GM12878 (cell line): ENCODE results near the gene CIB2. TPM values are rescaled to one million over a fixed set of nuclear protein-coding genes. Genes with fewer than 3 reads are reported as not detected.

Experiments used
- ATF2 ChIP-seq: IDR thresholded peaks from 2 replicates; pipeline ENCODE4 v1.6.1; 2012; ENCODE audit warnings: low read length, inconsistent platforms
- ATF7 ChIP-seq: fragments of 450-650 bp; IDR thresholded peaks from 2 replicates; pipeline ENCODE4 v1.6.1; 2016; ENCODE audit warnings: low read depth, mild to moderate bottlenecking
- CBX5 ChIP-seq: sonication (generic); IDR thresholded peaks from 2 replicates; pipeline ENCODE4 v1.6.1; 2016; ENCODE audit warnings: low read depth, moderate library complexity, mild to moderate bottlenecking, inconsistent platforms
- DPF2 ChIP-seq: fragments of 450-650 bp; IDR thresholded peaks from 2 replicates; pipeline ENCODE4 v1.6.1; 2017; ENCODE audit warnings: mild to moderate bottlenecking
- HSF1 ChIP-seq: fragments of 150-350 bp; IDR thresholded peaks from 2 replicates; pipeline ENCODE4 v1.6.1; 2014; ENCODE audit warnings: mild to moderate bottlenecking, low read depth, low read length
- IKZF1 ChIP-seq: fragments of 450-650 bp; conservative IDR thresholded peaks from 2 replicates; pipeline ENCODE4 v1.6.1; 2017; ENCODE audit warnings: antibody characterized with exemption, mild to moderate bottlenecking
- IKZF2 ChIP-seq, 2 experiments: fragments of 450-650 bp; IDR thresholded peaks; 2 replicates each; pipeline ENCODE4 v1.6.1; 2017; ENCODE audit warnings: mild to moderate bottlenecking in 2 of 2, moderate library complexity in 2 of 2
- IRF4 ChIP-seq: IDR thresholded peaks from 2 replicates; pipeline ENCODE4 v1.6.1; 2011; ENCODE audit warnings: low read depth, low read length
- MEF2A ChIP-seq: IDR thresholded peaks from 2 replicates; pipeline ENCODE4 v1.6.1; 2011; ENCODE audit warnings: low read depth, mild to moderate bottlenecking, low read length, moderate library complexity; ENCODE audit not compliant: insufficient read depth
- MEF2B ChIP-seq: fragments of 450-650 bp; IDR thresholded peaks from 2 replicates; pipeline ENCODE4 v1.6.1; 2018; ENCODE audit warnings: mild to moderate bottlenecking, moderate library complexity; ENCODE audit not compliant: partially characterized antibody, poor library complexity, severe bottlenecking
- NFIC ChIP-seq: IDR thresholded peaks from 2 replicates; pipeline ENCODE4 v1.6.1; 2012; ENCODE audit warnings: low read depth, mild to moderate bottlenecking, inconsistent platforms, low read length, moderate library complexity
- POLR2AphosphoS2 ChIP-seq: IDR thresholded peaks from 2 replicates; pipeline ENCODE4 v1.6.1; 2011; ENCODE audit warnings: low read depth, mild to moderate bottlenecking, low read length, improper control_type of control experiment, moderate library complexity
- RELA ChIP-seq: fragments of 450-650 bp; IDR thresholded peaks from 2 replicates; pipeline ENCODE4 v1.8.0; 2014; ENCODE audit warnings: borderline replicate concordance; ENCODE audit not compliant: partially characterized antibody
- RUNX3 ChIP-seq: IDR thresholded peaks from 2 replicates; pipeline ENCODE4 v1.6.1; 2012; ENCODE audit warnings: low read length, inconsistent platforms
- SKIL ChIP-seq: fragments of 450-650 bp; IDR thresholded peaks from 2 replicates; pipeline ENCODE4 v1.6.1; 2017; ENCODE audit warnings: mild to moderate bottlenecking, low read depth, inconsistent platforms; ENCODE audit not compliant: poor library complexity, severe bottlenecking
- SPI1 ChIP-seq: IDR thresholded peaks from 2 replicates; pipeline ENCODE4 v1.6.1; 2011; ENCODE audit warnings: low read depth, mild to moderate bottlenecking, low read length, moderate library complexity, borderline replicate concordance; ENCODE audit not compliant: insufficient read depth
- TARDBP ChIP-seq: IDR thresholded peaks from 2 replicates; pipeline ENCODE4 v1.6.1; 2016; ENCODE audit warnings: borderline replicate concordance
- YBX1 ChIP-seq: fragments of 450-650 bp; IDR thresholded peaks from 2 replicates; pipeline ENCODE4 v1.6.1; 2016; ENCODE audit warnings: antibody characterized with exemption
- ZNF687 ChIP-seq: fragments of 450-650 bp; IDR thresholded peaks from 2 replicates; pipeline ENCODE4 v1.6.1; 2017; ENCODE audit warnings: mild to moderate bottlenecking, moderate library complexity
- polyA plus RNA-seq, 11 experiments: library from polyadenylated mRNA; depleted of rRNA in 4 of 11; unstranded in 6 of 11; stranded (reverse) in 5 of 11; fragments of >200 nt; fragmentation: Nextera tagmentation in 4 of 11; fragmentation: Illumina TruSeq in 1 of 11; extraction: Ambion mirVana in 4 of 11; extraction: Trizol in 1 of 11; gene quantifications; 1 replicate in 1 of 11; 2 replicates in 10 of 11; pipeline versions ENCODE4 v1.2.1 to v1.2.3, GENCODE V29; 2011 to 2016; ENCODE audit warnings: inconsistent platforms in 2 of 11, missing spikeins in 2 of 11, low read depth in 1 of 11
- total RNA-seq, 4 experiments: library from RNA; depleted of rRNA in 3 of 4; stranded (reverse); fragments of >200 nt in 3 of 4; fragmentation: Illumina TruSeq in 1 of 4; extraction: Trizol in 1 of 4; gene quantifications; 2 replicates each; pipeline versions ENCODE4 v1.2.1 to v1.2.3, GENCODE V29; 2013 to 2021

CIB2 gene
- total and polyA plus RNA-seq, 10 of the 15 experiments (the other 5 are each of a cell fraction or from before 2014, with no cell fraction given) = 0.56 to 12.1 (median 7.1) TPM

GRCh38 chr15:78170848-78171773 lies 39.9 kb upstream of the CIB2 start (continued):
- TF ChIP-seq ATF7 (peak; percentile 64; the same call in 1 of the 2 replicates), IRF4 (0 out of 2 replicates have a peak, but pooled peaks have one; percentile 33), ZNF687 (peak; percentile 74), CBX5 (peak; percentile 87; the same call in 1 of the 2 replicates), NFIC (peak; percentile 73), MEF2A (peak; percentile 65; the same call in 1 of the 2 replicates), DPF2 (peak; percentile 48), MEF2B (peak; percentile 82), RELA (no peak), TARDBP (no peak), ATF2 (peak; percentile 66; the same call in 1 of the 2 replicates), SKIL (peak; percentile 60), POLR2AphosphoS2 (no peak), HSF1 (no peak), IKZF2 (IDR thresholded peaks at IDR 0.05) (peak; percentile 88), YBX1 (no peak), IKZF1 (peak; percentile 85), SPI1 (peak; percentile 92), RUNX3 (peak; percentile 75)
